Stimulated activated CD4-positive, alpha-beta T cell treated with anti-CD3 and anti-CD28 coated beads, Interleukin-12 subunit alpha, Interleukin-12 subunit beta, amount 100 ng/mL, for 48 hours (primary cell): Measurements from ENCODE around the gene PCNX2.
"Not testable (repeated sequence)": the region's sequence is repeated elsewhere in the genome, so short reads cannot be mapped to it uniquely, and the experiment has no call there.

Experiments
- DNase-seq, 3 donors: peaks; one replicate each; pipeline ENCODE4 v3.0.0-alpha.2; 2020; ENCODE audit warnings: low read depth in 2 of 3, low spot score in 1 of 3

The PCNX2 gene

DNA sequence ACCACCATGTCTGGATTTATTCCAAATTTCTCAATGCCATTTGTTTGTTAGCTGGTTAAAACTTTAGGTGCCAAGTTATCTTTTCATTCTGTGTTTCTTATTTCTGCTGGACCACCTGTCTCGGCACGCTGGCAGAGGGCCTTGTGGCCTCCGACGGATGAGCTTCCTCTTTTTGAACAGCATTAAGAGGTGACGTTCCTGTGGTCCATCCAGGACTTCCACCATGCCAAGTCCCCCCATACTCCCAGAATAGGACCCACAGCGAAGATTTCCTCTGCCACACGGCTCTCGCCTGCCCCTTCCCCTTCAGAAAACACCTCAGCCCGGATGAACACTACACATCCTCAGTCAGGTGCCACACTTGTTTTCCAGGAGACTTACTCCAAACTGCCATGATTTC, 271.3 kb downstream of the PCNX2 start:
- DNase-seq, result no peak

DNA sequence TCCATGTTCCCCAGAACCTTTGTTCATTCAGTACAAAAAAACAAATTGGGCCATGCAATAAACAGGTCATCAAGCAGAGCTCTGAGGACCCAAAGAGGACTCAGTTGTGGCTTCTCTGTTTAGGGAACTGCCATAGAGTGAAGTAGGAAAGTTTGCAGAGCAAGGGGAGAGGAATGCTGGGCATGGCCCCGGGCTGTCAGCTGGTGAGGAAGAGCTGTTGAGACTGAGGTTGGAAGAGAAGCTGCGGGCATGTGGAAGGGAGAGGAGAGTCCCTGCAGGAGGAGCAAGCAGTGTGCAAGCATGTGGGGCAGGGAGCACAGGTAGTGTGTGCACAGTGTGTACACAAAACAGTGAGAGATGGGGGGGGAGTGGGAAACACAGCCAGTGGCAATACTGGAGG, 273.3 kb downstream of the PCNX2 start:
- no peak for DNase-seq

DNA sequence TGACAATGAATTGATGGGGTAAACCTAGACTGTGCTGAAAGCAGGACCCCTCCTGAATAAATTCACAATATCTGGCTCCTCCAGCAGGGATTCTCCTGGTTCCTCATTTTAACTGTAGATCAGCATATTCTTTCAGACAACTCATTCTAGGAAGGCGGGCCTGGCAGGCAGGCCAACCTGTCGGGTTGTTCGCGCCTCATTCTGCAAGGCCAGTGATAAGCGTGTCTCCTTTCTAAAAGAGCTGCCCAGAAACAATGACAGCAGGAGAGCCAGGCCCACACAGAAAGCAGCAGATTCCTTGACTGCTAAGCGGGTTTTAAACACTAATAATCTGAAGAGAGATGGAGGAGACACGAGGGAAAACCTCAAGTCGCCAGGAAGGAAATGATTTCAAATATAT, 275.1 kb downstream of the PCNX2 start:
- no peak for DNase-seq

DNA sequence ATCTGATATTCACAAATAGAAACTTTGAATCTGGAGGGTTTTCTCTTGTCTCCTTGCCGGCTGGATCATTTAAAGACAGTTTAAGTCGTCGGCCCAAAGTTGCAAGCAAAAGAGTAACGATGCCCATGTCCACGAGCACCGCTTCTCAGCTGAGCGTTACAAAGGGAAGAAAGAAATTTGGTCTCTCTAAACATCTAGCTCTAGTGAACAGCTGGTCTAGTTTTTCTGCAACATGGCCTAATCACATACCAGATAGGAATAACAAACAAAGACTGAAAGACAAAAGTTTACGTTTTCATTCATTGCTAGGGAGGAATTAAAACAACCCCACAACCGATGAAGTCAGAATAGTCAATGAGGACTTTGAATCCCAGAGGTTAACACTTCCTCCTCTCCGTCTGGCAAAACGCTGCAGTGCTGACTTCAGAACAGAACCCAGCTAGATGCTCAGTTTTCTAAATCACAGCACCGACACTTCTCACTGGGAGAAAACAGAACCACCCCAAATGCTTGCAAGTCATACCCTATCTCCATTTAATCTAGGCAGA, 275.7 kb downstream of the PCNX2 start:
- DNase-seq, result no peak

DNA sequence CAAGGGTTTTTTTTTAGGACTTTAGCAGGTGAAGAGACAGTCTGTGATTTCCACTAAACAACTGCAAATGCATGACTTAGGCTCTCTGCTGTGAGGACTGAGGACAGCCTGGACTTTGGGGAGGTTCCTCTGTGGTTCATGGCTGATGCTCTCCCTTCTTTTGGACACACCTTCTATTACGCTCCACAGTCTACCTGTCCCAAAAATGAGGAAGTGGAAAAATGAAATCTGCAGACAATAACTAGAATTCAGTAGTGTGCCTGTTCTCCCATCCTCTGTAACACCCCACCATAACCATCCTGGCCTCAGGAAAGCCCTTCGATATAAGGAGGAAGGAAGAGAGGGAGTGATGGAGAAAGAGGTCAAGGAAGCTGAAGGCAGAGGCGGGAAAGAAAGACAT, 276.4 kb downstream of the PCNX2 start:
- no peak for DNase-seq

DNA sequence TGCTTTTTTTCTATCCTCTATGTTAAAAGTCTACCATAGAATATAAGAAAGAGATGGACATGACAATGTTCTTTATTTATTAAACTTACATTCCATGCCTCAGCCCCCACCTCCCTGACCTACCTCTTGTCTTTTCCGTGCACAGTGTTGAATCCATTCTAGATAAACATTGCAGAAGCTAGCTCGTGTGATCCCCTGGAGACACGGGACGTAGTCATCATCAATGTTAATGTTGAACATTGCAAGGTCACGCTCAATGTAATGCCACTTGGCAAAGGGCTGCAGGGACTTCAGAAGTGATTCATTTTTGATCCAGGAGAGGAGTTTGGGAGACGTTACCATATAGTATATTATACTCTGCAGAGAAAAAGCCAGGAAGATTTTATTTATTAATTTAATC, 278.7 kb downstream of the PCNX2 start:
- DNase-seq, result no peak

DNA sequence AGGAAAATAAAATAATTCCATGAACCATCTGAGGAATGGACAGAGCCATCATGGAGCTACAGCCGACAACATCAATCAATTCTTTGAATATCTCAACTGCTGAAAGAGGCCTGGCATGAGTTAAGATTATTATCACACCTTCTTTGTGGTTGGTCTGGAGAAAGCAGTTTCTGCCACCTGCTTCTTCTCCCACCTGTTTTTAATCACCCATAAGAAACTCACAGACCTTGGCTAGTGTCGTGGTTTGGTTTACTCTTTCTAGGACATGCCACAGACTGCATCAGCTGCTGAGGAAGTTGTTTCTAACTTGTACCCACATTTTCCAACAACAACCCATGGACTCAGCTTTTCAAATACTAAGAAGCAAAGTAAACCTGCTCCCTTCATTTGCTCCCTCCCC, 279.6 kb downstream of the PCNX2 start:
- DNase-seq, result no peak

DNA sequence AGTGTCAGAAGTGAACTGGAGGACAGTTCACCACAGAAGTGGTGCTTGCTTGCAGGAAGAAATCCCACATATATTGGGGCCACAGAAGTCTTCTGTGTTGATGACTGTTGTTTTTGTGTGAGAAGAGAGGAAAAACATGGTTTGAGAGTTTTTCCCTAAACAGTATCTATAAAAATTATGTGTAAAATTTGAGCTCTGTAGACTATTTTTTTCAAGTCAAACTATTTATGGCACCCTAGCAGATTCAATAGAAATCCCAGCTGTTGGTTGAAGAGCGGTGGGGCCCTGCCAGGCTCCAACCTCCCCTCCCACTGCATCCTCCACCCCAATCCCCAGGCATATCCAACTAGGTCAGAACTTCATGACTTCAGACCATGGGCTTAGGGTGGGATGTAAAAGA, 283.5 kb downstream of the PCNX2 start:
- no peak for DNase-seq

DNA sequence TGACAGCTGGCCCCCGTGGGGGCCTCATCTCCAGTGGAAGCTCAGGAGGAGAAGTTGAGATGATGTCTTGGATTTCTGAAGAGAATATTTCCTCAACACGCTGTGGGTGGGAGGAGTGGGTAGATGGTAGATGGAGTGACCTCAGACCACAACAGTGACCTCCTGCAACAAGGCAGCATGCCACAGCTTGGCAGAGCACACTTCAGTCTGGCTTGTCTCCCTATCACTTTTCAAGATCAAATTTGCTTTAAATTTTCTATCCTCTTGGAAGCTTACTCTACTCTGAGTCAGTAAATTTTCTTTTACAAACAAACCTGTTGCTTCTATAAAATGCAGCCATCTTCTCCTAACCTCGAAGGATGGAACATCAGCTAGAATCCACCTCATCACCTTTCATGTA, 285.4 kb downstream of the PCNX2 start:
- no peak for DNase-seq

DNA sequence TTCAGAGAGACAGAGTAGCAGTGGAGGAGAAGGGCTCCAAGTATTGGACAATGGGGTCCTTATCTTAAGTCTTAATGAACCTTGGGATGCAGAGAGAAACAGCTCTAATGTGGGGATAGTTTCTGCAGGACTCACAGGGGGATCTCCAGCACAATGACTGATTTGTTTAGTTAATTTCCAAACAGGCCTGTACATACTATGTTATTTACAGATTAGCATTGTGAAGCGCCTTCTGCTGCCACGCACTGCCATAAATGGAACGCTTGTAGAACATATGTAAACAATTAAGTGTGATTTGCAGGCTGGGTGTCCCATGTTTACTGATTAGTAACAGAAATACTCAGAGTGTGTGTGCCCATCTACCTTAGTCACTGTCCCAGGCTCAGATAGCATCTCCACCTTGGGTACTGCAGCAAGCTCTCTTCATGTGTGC, 289.0 kb downstream of the PCNX2 start:
- no peak for DNase-seq

DNA sequence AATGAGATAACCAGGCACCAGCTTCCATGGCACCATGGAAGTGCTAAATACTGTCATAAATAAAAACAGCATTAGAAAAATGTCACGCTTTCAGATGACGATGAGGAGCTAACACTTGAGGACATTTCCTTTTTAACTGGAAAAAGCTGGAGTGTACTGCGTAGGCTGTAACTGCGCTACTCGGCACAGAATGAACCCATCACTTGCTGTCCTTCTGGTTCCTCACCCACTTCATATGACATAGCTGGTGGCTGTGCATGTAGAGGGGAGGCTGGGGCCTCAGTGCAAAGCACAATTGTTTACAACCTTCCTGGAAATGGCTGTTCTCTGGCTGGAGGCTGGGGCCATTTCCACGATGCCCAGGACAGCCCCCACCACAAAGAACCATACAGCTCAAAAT, 289.4 kb downstream of the PCNX2 start:
- no peak for DNase-seq

DNA sequence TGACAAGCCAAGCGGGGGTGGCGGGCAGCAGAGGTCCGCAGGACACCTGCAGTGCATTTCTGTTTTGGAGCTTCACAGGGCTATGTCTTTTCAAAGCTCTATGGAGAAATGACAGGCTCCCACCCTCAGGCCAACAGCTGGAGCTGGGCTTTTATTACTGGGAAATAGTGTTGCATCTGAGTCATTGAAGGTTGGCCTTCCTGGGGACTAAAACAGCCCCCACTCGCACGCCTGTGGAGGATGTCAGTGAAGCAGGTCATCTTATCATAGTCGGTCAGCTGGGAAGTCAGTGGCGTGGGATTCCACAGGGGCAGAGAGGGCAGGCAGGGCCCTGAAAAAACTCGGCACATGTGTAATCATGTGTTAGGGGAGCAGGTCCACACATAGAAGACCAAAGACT, 289.8 kb downstream of the PCNX2 start:
- no peak for DNase-seq

DNA sequence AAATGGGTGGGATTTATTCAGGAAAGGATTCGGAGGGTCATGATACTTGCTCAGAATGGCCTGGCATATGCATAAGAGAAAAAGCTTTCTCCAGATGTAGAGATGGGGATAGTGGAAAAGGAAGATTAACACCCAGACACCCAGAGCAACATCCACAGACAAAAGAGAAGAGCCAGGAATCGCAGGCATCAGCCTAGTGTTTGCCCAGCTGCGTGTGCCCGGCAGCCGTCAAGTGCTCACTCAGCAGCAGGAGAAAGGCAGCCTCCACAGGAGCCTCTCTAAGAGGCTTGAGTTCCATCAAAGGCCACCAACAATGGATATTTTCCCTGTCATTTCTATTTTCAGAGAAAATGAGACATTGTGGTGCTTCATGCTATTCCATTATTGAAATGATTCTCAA, 290.4 kb downstream of the PCNX2 start:
- no peak for DNase-seq

DNA sequence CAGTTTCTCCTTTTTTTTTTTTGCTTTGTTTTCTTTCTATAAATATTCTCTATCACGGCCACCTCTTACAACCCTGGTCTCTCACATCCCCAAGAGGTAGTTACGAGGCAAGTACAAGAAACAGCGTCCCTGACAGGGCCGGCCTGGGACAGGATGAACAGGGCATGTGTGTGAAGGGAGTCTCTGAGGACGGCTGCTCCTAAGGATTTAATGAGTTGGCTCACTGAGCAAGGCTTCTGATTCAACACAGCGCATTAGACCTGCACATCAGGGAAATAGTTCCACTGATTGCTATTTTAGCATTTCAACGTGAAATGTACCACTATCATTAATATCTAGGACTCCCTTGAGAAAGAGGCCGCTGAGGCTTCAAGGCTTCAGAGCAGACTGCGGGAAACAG, 291.1 kb downstream of the PCNX2 start:
- DNase-seq, result no peak

DNA sequence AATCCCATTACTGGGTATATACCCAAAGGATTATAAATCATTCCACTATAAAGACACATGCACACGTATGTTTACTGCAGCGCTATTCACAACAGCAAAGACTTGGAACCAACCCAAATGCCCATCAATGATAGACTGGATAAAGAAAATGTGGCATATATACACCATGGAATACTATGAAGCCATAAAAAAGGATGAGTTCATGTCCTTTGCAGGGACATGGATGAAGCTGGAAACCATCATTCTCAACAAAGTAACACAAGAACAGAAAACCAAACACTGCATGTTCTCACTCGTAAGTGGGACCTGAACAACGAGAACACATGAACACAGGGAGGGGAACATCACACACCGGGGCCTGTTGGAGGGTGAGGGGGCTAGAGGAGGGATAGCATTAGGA, 291.9 kb downstream of the PCNX2 start:
- not testable (repeated sequence) for DNase-seq

DNA sequence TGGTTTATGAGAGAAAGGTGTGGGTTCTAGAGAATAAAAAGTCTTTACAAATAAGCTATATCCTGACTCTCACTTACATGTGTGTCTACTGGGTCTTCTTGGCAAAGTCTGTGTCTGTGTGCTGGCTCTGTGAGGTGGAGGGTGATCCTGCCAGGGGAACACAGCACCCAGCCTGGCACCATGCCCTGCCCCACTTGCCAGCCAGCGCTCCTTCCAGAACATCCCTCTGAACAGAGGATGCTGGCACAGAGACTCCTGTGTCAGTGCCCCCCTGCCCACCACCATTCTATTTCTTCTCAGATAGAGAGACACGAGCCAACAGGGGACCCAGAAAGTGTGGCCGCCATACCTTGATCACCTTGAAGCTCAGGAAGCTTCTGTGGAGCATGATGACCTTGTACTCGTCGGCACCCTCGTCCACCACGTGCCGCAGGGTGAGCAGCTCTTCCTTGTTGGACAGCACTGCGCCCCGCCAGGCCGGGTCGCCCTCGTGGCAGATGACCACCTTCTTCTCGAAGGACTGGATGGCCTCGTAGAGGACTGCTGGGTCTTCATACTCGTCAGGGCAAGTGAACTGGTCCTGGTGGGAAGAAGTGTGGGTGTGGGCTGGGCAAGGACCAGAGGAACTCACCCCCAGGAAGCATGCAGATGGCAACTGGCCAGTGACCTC, 295.4 kb downstream of the PCNX2 start:
- DNase-seq, result no peak

DNA sequence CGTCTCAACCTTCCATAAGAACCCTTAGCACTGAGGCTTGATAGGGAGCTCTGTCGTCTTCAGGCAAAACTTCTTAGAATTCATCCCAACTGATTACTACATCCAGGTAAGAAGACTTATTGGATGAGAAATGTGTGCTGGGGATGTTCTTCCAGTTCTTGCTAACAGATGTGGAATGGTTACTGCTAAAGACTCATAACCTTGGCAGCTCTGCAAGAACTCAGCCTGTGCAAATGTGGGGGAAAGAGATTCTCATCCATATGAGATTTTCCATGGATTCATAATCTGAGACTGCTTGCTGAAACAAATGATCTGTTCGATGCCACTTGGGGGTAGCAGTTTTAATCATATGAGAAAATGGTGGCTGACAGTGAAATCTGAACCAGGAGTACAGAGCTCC, 296.9 kb downstream of the PCNX2 start:
- no peak for DNase-seq

DNA sequence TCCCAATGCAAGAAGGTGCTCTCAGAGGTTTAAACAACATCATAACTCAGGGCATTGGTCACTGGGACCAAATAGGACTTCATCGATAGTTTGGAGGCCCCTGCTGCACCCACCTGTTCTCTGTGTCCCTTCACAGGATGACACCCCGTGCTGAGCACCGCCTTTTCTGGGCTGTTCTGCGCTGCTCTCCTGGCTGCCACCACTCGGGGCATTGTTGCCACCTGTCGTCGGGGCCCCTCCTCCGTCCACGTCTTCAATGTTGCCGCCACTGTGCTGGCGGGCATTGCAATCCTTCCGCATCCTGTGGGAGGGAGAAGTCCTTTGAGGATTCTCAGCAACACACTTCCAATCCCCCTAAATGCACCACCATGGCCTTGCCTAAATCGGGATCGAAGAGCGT, 297.4 kb downstream of the PCNX2 start:
- no peak for DNase-seq

DNA sequence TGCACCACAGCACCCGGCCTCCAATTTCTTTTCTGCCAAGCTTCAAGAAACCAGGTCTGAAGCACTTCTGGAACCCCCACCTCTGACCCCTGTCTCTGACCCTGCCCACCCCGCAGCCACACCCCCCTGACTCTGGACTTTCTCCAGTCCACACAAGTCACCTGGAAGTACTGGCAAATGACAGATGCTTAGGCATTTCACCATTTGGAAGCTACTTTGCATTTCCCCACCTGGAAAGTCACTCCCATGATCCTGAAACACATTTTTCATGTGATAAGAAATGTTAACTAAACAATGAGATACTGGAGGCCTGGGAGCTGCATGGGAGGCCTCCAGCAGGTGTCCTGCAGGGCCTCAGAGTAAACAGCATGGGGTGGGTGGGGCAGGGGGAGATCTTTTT, 299.4 kb downstream of the PCNX2 start:
- no peak for DNase-seq

DNA sequence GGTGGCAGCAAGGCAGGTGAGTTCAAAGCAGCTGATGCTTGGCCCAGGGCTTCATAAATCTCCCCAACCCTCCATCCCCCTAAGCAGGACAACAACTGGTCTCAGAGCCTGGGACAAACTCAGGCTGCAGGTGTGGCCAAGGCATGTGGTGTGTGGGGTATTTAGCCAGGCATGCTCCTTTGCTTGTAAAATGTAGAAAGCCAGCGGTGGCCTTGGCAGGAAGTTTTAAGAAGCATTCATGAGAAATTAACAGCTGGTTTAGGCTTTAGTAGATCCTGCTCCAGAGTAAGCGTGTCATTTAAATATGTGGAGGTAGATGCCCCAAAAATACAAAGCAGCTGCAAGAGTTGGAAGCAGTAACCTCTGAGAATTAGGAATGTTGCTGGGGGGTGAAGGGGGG, 300.3 kb downstream of the PCNX2 start:
- DNase-seq, result no peak

DNA sequence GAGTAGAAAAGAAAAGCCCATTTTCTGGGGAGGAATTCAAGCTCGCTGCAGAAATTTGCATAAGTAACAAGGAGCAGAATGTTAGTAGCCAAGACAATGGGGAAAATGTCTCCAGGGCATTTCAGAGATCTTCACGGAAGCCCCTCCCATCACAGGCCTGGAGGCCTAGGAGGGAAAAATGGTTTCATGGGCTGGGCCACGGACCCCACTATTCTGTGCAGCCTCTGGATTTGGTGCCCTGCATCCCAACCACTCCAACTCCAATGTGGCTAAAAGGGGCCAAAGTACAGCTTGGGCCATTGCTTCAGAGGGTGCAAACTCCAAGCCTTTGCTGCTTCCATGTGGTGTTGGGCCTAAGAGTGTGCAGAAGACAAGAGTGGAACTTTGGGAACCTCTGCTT, 302.0 kb downstream of the PCNX2 start:
- no peak for DNase-seq

DNA sequence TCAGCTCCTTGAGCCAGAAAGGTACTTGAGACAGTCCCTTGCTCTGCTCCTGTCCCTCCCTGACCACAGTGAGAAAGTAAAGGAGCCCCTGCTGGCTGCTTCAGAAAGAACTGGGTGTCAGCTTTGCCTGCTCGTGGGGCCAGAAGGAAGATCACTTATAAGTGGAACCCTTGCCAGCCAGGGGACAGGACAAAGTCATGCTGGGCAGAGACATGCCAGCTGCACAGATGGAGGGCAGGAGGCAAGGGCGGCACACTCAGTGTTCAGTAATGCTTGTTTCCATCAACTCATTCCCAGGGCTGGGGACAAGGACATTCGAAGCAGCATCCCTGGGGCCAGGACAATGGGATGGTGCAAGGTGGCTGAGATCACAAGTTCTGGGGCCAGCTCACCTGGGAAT, 303.3 kb downstream of the PCNX2 start:
- no peak for DNase-seq

DNA sequence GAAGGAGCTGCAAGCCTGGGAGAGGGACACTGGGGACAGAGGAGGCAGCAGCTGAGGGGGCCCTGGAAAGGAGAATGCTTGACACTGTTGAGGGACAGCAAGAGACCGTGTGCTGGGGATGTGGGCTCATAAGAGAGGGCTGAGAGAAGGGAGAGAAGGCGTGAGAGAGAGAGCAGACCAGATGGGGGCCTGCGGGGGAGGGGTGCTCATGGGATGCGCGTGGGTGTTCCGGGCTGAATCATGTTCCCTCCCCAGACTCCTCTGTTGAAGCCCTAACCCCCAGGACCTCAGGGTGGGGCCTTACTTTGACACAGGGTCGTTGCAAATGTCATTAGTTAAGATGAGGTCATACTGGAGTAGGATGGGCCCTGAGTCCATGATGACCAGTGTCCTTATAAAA, 304.3 kb downstream of the PCNX2 start:
- no peak for DNase-seq
